SK-N-MC (cell line): ENCODE measurements around the gene FBH1.

ENCODE experiments used
- DNase-seq: peaks from one replicate; pipeline ENCODE4 v3.0.0-alpha.2; 2011; ENCODE audit warnings: low read depth, low spot score
- H3K27ac ChIP-seq: fragments of 200-600 bp; sonication (generic); 2 replicates; pipeline ENCODE4 v1.5.1; 2016; ENCODE audit warnings: mixed run types
- H3K36me3 ChIP-seq: fragments of 200-600 bp; sonication (generic); 2 replicates; pipeline ENCODE4 v1.6.1; 2017; ENCODE audit warnings: antibody characterized with exemption, low read length, mixed read lengths; ENCODE audit not compliant: insufficient read depth
- H3K4me3 ChIP-seq: fragments of 200-600 bp; sonication (generic); 2 replicates; pipeline ENCODE4 v1.5.1; 2016
- H3K9ac ChIP-seq: fragments of 200-600 bp; sonication (generic); 2 replicates; pipeline ENCODE4 v1.8.0; 2017; ENCODE audit warnings: mixed run types, mixed read lengths; ENCODE audit not compliant: insufficient read length
- H3K9me3 ChIP-seq: fragments of 200-600 bp; sonication (generic); 2 replicates; pipeline ENCODE4 v1.6.1; 2017; ENCODE audit warnings: low read depth, mild to moderate bottlenecking, antibody characterized with exemption, low read length, moderate library complexity, mixed read lengths
- EZH2 ChIP-seq: fragments of 200-600 bp; sonication (generic); IDR thresholded peaks from one replicate; pipeline ENCODE4 v1.6.1; 2017; ENCODE audit warnings: antibody characterized with exemption
- FOXP2 ChIP-seq: optimal IDR thresholded peaks from 2 replicates; pipeline ENCODE3; 2011; ENCODE audit warnings: mild to moderate bottlenecking, moderate library complexity; ENCODE audit not compliant: insufficient read depth; ENCODE audit errors: extremely low read length, control extremely low read depth
- POLR2AphosphoS5 ChIP-seq: IDR thresholded peaks from 2 replicates; pipeline ENCODE4 v1.6.1; 2012; ENCODE audit warnings: mild to moderate bottlenecking, low read depth, low read length, borderline replicate concordance

The FBH1 gene

GRCh38 chr10:5917305-5917704 lies 27.3 kb downstream of the FBH1 start:
- H3K27ac ChIP-seq, result no peak overlapping the region
- DNase-seq, result no peak
- no peak overlapping the region for H3K4me3 ChIP-seq
- no peak overlapping the region for H3K9ac ChIP-seq
- no peaks in the 10 kb centered on the region for H3K9me3 ChIP-seq
- TF ChIP-seq POLR2AphosphoS5 (no peak), EZH2 (no peak), FOXP2 (no peak)
- peaks cover 27% of the 10 kb centered on the region; the same call in 1 of the 2 replicates for H3K36me3 ChIP-seq

- TF ChIP-seq EZH2 (no peak), FOXP2 (no peak), POLR2AphosphoS5 (no peak)
- Histone ChIP-seq H3K9ac (no peak overlapping the region), H3K4me3 (no peak overlapping the region), H3K9me3 (no peaks in the 10 kb centered on the region), H3K27ac (no peak overlapping the region), H3K36me3 (peaks cover 27% of the 10 kb centered on the region; the same call in 1 of the 2 replicates)
- no peak for DNase-seq
These were observed 28.7 kb downstream of the FBH1 start for GRCh38 chr10:5918763-5919162.

- no peak for DNase-seq
- Histone ChIP-seq H3K27ac (no peak overlapping the region), H3K36me3 (peaks cover 26% of the 10 kb centered on the region; the same call in 1 of the 2 replicates), H3K9me3 (no peaks in the 10 kb centered on the region), H3K9ac (no peak overlapping the region), H3K4me3 (no peak overlapping the region)
- TF ChIP-seq FOXP2 (no peak), POLR2AphosphoS5 (no peak), EZH2 (no peak)
These were observed 29.5 kb downstream of the FBH1 start for GRCh38 chr10:5919568-5919967.

- no peak overlapping the region for H3K9ac ChIP-seq
- no peak overlapping the region for H3K27ac ChIP-seq
- DNase-seq, result no peak
- no peak overlapping the region for H3K4me3 ChIP-seq
- peaks cover 23% of the 10 kb centered on the region; the same call in 1 of the 2 replicates for H3K36me3 ChIP-seq
- TF ChIP-seq FOXP2 (no peak), EZH2 (no peak), POLR2AphosphoS5 (no peak)
- no peaks in the 10 kb centered on the region for H3K9me3 ChIP-seq
These were observed 31.7 kb downstream of the FBH1 start for GRCh38 chr10:5921746-5922145.

GRCh38 chr10:5924889-5925288 lies 34.8 kb downstream of the FBH1 start:
- Histone ChIP-seq H3K36me3 (peaks cover 20% of the 10 kb centered on the region; the same call in 1 of the 2 replicates), H3K9me3 (no peaks in the 10 kb centered on the region)

GRCh38 chr10:5927306-5927705 lies 37.3 kb downstream of the FBH1 start:
- no peak for TF ChIP-seq POLR2AphosphoS5
- no peak for TF ChIP-seq EZH2
- no peak for TF ChIP-seq FOXP2
- DNase-seq, result no peak
- peaks cover 11% of the 10 kb centered on the region; the same call in 1 of the 2 replicates for H3K36me3 ChIP-seq

More at GRCh38 chr10:5924889-5925288, 34.8 kb downstream of the FBH1 start:
- TF ChIP-seq EZH2, result no peak
- no peak for TF ChIP-seq POLR2AphosphoS5
- no peak for TF ChIP-seq FOXP2
- H3K9ac ChIP-seq, result no peak overlapping the region
- DNase-seq, result no peak
- H3K4me3 ChIP-seq, result no peak overlapping the region
- H3K27ac ChIP-seq, result no peak overlapping the region

GRCh38 chr10:5929442-5929841 lies 39.4 kb downstream of the FBH1 start:
- Histone ChIP-seq H3K36me3 (peaks cover 11% of the 10 kb centered on the region; the same call in 1 of the 2 replicates), H3K9me3 (no peaks in the 10 kb centered on the region), H3K27ac (no peak overlapping the region), H3K4me3 (no peak overlapping the region), H3K9ac (no peak overlapping the region)
- TF ChIP-seq FOXP2 (no peak), POLR2AphosphoS5 (no peak), EZH2 (no peak)
- DNase-seq, result no peak

More at GRCh38 chr10:5927306-5927705, 37.3 kb downstream of the FBH1 start:
- Histone ChIP-seq H3K27ac (no peak overlapping the region), H3K9ac (no peak overlapping the region), H3K9me3 (no peaks in the 10 kb centered on the region), H3K4me3 (no peak overlapping the region)

GRCh38 chr10:5930272-5930671 lies 40.2 kb downstream of the FBH1 start:
- H3K36me3 ChIP-seq, result peaks cover 11% of the 10 kb centered on the region; the same call in 1 of the 2 replicates
- TF ChIP-seq EZH2, result no peak
- TF ChIP-seq FOXP2, result no peak
- TF ChIP-seq POLR2AphosphoS5, result no peak

GRCh38 chr10:5932345-5932744 lies 42.3 kb downstream of the FBH1 start:
- Histone ChIP-seq H3K27ac (no peak overlapping the region), H3K36me3 (peaks cover 3% of the 10 kb centered on the region; the same call in 1 of the 2 replicates), H3K4me3 (no peak overlapping the region), H3K9ac (no peak overlapping the region), H3K9me3 (no peaks in the 10 kb centered on the region)
- TF ChIP-seq POLR2AphosphoS5 (no peak), EZH2 (no peak), FOXP2 (no peak)
- DNase-seq, result no peak

More at GRCh38 chr10:5930272-5930671, 40.2 kb downstream of the FBH1 start:
- Histone ChIP-seq H3K9me3 (no peaks in the 10 kb centered on the region), H3K4me3 (no peak overlapping the region), H3K27ac (no peak overlapping the region), H3K9ac (no peak overlapping the region)
- no peak for DNase-seq
